Endodermal cell (in vitro differentiated cells): Measurements from ENCODE around the gene NUDT17. TPM values are rescaled to one million over a fixed set of nuclear protein-coding genes. Genes with fewer than 3 reads are reported as not detected.

Experiments
- DNase-seq: peaks from one replicate; pipeline ENCODE4 v3.0.0-alpha.2; 2017
- H3K27ac ChIP-seq: 2 replicates; pipeline ENCODE4 v1.5.1; 2013; ENCODE audit warnings: mild to moderate bottlenecking, low read depth, low read length, moderate library complexity
- H3K27me3 ChIP-seq: 2 replicates; pipeline ENCODE4 v1.6.1; 2013; ENCODE audit warnings: mild to moderate bottlenecking, low read length, moderate library complexity; ENCODE audit not compliant: insufficient read depth, control insufficient read depth, poor library complexity, severe bottlenecking
- H3K36me3 ChIP-seq: 2 replicates; pipeline ENCODE4 v1.7.0; 2013; ENCODE audit warnings: mild to moderate bottlenecking, low read length, moderate library complexity; ENCODE audit not compliant: control insufficient read depth, insufficient read depth
- H3K4me1 ChIP-seq: one replicate; pipeline ENCODE4 v1.7.0; 2013; ENCODE audit warnings: low read length; ENCODE audit not compliant: control insufficient read depth, insufficient read depth
- H3K4me3 ChIP-seq: 2 replicates; pipeline ENCODE4 v1.5.1; 2013; ENCODE audit warnings: mild to moderate bottlenecking, low read length, moderate library complexity
- H3K9ac ChIP-seq: 2 replicates; pipeline ENCODE4 v1.6.1; 2013; ENCODE audit warnings: mild to moderate bottlenecking, low read length, moderate library complexity; ENCODE audit not compliant: poor library complexity, severe bottlenecking; ENCODE audit errors: extremely low read depth
- H3K9me3 ChIP-seq: 2 replicates; pipeline ENCODE4 v1.6.1; 2013; ENCODE audit warnings: mild to moderate bottlenecking, low read length, moderate library complexity; ENCODE audit not compliant: control insufficient read depth
- H3K27ac Mint-ChIP-seq: 2 replicates; pipeline ENCODE4 v1.8.0; 2020; ENCODE audit warnings: mixed read lengths
- H3K27me3 Mint-ChIP-seq: 2 replicates; pipeline ENCODE4 v1.8.0; 2021; ENCODE audit warnings: mild to moderate bottlenecking, mixed read lengths; ENCODE audit not compliant: insufficient read depth
- H3K36me3 Mint-ChIP-seq: 2 replicates; pipeline ENCODE4 v1.8.0; 2020; ENCODE audit warnings: low read depth, mixed read lengths
- H3K4me1 Mint-ChIP-seq: 2 replicates; pipeline ENCODE4 v1.8.0; 2020; ENCODE audit warnings: mixed read lengths
- H3K4me3 Mint-ChIP-seq: 2 replicates; pipeline ENCODE4 v1.8.0; 2020; ENCODE audit warnings: mild to moderate bottlenecking, moderate library complexity, mixed read lengths
- H3K9me3 Mint-ChIP-seq: 2 replicates; pipeline ENCODE4 v1.8.0; 2020; ENCODE audit warnings: mild to moderate bottlenecking, mixed read lengths
- CTCF ChIP-seq: fragments of 200-600 bp; sonication (generic); conservative IDR thresholded peaks from 2 replicates; pipeline ENCODE4 v1.5.0; 2021; ENCODE audit warnings: antibody characterized with exemption, mild to moderate bottlenecking
- WGBS, 2 experiments: methylation state at CpG; one replicate each; pipeline versions ENCODE4 v1.1.5 to v1.1.7; 2013; ENCODE audit warnings: missing lambda C conversion rate in 2 of 2, mixed read lengths in 1 of 2; ENCODE audit not compliant: insufficient coverage in 1 of 2, insufficient read length in 1 of 2; 5-methylcytosine and 5-hydroxymethylcytosine counted together
- total RNA-seq, 2 donors: library from RNA; stranded (reverse); fragmentation: NEBNext Ultra II Directional in 1 of 2; extraction: Animal tissue kit (Norgen Biotek cat#: 25700) in 1 of 2; gene quantifications; 2 replicates in 1 of 2; 3 replicates in 1 of 2; pipeline ENCODE4 v1.2.1, GENCODE V29; 2021

The NUDT17 gene
- total RNA-seq, 2 donors from 2014 or later, result 2.8 to 4.0 TPM

GRCh38 chr1:145857170-145857569 lies 11.7 kb downstream of the NUDT17 start:
- no peak for TF ChIP-seq CTCF
- H3K36me3 ChIP-seq, result peaks cover 46% of the 10 kb centered on the region
- WGBS, 2 experiments, result 81 to 93% methylated on average over 2 to 4 of the region's 4 CpGs
- H3K27ac ChIP-seq, result no peak overlapping the region
- Mint-ChIP-seq H3K27me3 (no peaks in the 10 kb centered on the region), H3K36me3 (peaks cover 41% of the 10 kb centered on the region), H3K4me3 (no peak overlapping the region), H3K9me3 (no peaks in the 10 kb centered on the region), H3K4me1 (peaks cover 6% of the 10 kb centered on the region), H3K27ac (no peak overlapping the region)
- no peak for DNase-seq
- no peaks in the 10 kb centered on the region for H3K9me3 ChIP-seq
- no peaks in the 10 kb centered on the region for H3K27me3 ChIP-seq
- H3K9ac ChIP-seq, result no peak overlapping the region
- H3K4me1 ChIP-seq, result peaks cover 5% of the 10 kb centered on the region
- H3K4me3 ChIP-seq, result peak overlapping the region; percentile 94

GRCh38 chr1:145858238-145858900 lies 12.9 kb downstream of the NUDT17 start:
- Mint-ChIP-seq H3K9me3 (no peaks in the 10 kb centered on the region), H3K36me3 (peaks cover 33% of the 10 kb centered on the region), H3K4me3 (peak overlapping the region; percentile 94), H3K4me1 (peaks cover 6% of the 10 kb centered on the region), H3K27me3 (peaks cover 3% of the 10 kb centered on the region), H3K27ac (peak overlapping the region; percentile 87)
- no peak for TF ChIP-seq CTCF
- Histone ChIP-seq H3K4me3 (peak overlapping the region; percentile 94), H3K27me3 (no peaks in the 10 kb centered on the region), H3K27ac (peak overlapping the region; percentile 76), H3K9me3 (no peaks in the 10 kb centered on the region), H3K36me3 (peaks cover 36% of the 10 kb centered on the region), H3K9ac (peak overlapping the region; percentile 30), H3K4me1 (peaks cover 5% of the 10 kb centered on the region)
- whole genome bisulfite sequencing, 2 experiments, result 0 to 1% methylated on average over 13 to 28 of the region's 35 CpGs
- peak; percentile 94 for DNase-seq

- peak; percentile 98 for DNase-seq
- Histone ChIP-seq H3K9me3 (no peaks in the 10 kb centered on the region), H3K27ac (peak within 1 kb of the TSS; percentile 76), H3K4me1 (peaks cover 5% of the 10 kb centered on the region), H3K36me3 (peaks cover 29% of the 10 kb centered on the region), H3K27me3 (no peaks in the 10 kb centered on the region), H3K4me3 (peak within 1 kb of the TSS; percentile 94), H3K9ac (peak within 1 kb of the TSS; percentile 52)
- H3K27ac Mint-ChIP-seq, result peak within 1 kb of the TSS; percentile 92
- 0 to 3% methylated on average over 7 to 42 of the region's 42 CpGs for WGBS, 2 experiments
- peaks cover 6% of the 10 kb centered on the region for H3K4me1 Mint-ChIP-seq
- no peak for TF ChIP-seq CTCF
- peak within 1 kb of the TSS; percentile 94 for H3K4me3 Mint-ChIP-seq
- H3K36me3 Mint-ChIP-seq, result peaks cover 27% of the 10 kb centered on the region
- H3K27me3 Mint-ChIP-seq, result peaks cover 8% of the 10 kb centered on the region
- no peaks in the 10 kb centered on the region for H3K9me3 Mint-ChIP-seq
Measured at GRCh38 chr1:145858901-145859490, 13.6 kb downstream of the NUDT17 start, which contains the start of gene PIAS3. PIAS3 (minus strand) TSS chr1:145859081; CDS start chr1:145858990, 91 bp downstream.
